GM18858 (cell line): ENCODE data around the gene ASCL2.
"Not testable (repeated sequence)": the region's sequence is repeated elsewhere in the genome, so short reads cannot be mapped to it uniquely, and the experiment has no call there.

Experiments used
- ATAC-seq: cut with Tn5 transposase; IDR thresholded peaks from one replicate; pipeline ENCODE4 v1.9.1; 2021; ENCODE audit not compliant: unreplicated experiment

Gene ASCL2

DNA sequence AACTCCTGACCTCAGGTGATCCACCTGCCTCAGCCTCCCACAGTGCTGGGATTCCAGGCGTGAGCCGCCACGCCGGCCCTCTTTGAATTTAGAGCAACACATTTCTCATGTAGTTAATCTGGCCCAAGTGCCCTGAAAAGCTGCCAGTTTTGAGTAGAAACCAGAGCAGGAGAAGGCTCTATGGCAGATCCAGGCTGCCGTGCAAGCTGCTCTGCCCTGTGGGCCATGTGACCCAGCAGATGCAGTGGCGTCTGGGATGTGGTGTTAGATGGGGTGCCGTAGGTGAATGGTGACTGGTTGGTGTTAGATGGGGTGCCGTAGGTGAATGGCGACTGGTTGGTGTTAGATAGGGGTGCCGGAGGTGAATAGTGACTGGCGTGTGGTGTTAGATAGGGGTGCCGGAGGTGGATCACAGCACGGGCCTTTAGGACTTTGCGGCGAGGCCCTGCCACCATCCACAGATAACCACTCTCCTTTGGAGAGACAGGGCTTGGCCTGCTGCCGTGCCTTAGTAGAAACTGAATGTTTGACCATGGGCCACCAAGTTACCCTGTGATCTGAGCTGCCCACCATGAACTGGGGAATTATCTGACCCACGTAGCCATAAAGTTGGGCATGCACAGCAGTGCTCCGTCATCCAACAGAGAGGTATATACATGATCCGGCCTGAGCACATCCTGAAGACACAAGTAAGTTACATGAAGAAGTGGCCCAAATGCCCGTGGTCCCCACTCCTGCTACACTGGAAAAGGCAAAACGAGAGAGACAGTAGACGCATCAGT is 32.7 kb downstream of the ASCL2 start:
- no peak for ATAC-seq

DNA sequence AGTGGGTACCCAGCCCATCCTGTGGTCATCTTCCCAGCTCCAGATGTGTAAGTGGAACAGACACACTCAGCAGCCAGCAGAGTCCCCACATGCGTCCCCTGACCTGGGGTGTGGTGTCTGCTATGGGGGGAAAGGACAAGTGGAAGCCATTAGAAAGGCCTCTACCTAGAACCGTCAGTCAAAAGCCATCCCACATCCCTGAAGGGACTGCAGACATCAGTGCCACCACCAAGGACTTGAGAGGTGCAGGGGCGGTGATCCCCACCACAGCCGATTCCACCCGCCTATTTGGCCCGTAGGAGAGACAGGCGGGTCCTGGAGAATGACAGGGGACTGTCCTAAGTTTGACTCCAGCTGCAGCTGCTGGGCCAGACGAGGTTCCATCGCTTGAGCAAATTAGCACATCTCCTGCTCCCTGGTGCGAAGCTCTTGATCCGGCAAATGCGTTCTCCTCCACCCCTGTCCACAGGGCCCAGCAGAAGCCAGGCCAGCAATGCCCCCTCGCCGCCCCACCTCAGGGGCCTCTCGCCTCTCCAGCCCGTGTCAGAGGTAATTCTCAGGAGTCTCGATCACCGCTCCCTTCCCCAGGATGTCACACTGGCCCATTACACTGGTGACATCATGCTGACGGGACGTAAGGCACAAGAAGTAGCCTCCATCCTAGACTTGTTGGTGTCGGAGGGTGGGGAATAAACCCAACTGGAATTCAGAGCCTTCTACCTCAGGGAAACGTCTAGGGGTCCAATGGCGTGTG is 33.8 kb downstream of the ASCL2 start:
- ATAC-seq, result not testable (repeated sequence)

DNA sequence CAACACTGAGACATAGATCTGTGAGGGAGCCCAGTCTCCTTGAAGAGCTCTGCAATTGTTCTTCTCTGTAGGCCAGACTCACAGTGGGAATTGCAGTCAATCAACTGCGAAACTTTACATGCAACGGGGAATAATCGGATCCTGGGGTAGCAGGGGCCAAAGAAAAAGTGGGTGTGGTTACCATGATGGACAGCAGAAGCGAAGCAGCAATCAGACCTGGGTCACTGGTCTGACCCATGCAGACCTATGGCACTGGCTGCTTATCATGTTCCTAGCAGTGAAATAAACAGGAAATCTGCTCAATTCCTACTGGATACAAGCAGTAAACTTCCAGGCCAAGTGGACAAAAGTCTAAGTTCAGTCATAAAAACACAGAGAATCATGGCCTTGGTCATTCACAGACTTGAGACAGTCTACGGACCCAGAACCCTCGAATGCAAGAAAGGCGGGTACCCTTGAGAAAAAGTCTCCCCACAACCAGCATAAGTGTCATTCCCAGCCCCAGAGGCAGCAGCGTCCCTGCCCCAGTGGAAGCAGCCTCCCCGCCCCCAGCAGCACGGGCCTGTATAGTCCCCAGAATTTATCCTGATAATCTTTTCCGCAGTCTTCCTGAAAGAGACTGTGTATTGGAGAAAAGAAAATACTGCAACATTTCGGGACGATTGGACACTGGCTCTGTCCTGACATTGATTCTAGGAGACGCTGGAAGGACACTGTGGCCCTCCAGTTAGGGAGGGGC is 34.6 kb downstream of the ASCL2 start:
- no peak for ATAC-seq

DNA sequence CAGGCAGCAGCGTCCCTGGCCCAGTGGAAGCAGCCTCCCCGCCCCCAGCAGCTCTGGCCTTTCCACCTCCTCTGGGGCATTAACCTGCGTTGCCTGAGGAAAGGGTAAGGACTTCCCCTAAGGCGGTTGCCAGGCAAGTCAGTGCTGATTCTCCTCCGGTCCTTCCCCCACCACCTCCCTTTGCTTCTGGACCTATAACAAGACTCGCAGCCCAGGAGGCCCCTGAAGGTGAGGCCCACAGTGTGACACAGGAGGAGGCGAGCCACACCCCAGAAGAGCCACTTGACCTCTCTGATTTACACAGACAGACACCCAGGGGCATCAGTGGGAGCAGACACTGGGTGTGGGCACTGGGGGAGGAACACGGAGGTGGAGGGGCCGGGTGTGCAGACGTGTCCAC is 35.4 kb downstream of the ASCL2 start:
- ATAC-seq, result no peak

DNA sequence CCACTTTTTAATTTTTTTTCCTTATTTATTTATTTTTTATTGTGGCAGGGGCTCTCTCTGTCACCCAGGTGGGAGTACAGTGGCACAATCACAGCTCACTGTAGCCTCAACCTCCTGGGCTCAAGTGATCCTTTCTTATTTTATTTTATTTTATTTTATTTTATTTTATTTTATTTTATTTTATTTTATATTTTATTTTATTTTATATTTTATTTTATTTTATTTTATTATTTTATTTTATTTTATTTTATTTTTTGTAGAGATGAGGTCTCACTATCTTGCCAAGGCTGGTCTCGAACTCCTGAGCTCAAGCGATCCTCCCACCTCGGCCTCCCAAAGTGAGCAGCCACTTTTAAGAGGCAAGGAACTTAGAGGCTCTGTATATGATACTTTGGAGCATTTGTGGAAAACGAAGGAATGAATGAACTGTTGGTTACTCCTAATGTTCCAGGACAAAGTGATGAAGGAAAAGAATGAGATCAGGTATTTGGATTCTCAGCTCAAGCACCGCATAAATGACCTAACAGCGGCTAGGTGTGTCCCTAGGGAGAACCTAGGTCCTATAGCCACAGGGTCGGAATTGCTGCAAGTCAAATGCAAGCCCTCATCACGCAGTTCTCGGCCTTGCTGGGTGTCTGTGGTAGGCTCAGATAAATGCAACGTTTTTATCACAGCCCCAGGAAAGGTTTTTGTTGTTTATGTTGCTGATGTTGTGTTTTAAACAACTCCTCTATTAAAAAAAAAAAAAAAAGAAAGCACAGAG is 36.5 kb downstream of the ASCL2 start:
- no peak for ATAC-seq

DNA sequence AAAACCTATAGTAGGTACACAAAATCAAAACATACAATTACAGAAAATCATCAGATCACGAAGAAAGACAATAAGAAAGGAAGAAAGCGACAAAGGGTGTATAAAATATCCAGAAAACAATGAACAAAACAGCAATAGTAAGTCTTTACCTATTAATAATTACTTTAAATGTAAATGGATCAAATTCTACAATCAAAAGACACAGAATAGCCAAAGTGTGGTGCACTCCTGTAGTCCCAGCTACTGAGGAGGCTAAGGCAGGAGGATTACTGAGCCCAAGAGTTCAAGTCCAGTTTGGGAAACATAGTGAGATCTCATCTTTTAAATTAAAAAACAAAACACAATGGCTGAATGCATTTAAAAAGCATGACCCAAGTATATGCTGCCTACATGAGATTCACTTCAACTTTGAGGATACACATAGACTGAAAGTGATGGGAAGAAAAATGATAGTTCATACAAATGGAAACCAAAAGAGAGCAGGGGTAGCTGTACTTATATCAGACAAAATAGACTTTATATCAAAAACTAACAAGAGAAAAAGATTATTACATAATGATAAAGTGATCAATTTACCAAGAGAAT is 40.6 kb downstream of the ASCL2 start:
- ATAC-seq, result no peak

DNA sequence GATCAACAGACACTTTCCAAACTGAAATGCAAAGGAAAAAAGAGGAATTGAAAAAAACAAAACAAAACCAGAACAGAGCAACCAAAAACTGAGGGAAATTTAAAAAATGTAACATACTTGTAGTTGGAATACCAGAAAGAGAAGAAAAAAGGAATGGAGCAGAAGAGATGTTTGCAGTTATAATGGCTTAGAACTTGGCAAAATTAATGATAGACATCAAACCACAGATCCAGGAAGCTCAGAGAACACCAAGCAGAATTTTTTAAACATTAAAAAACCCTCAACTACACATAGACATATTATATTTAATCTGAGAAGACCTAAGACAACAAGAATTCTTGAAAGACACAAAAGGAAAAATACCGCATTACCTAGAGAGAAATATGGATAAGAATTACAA is 46.1 kb downstream of the ASCL2 start:
- no peak for ATAC-seq

DNA sequence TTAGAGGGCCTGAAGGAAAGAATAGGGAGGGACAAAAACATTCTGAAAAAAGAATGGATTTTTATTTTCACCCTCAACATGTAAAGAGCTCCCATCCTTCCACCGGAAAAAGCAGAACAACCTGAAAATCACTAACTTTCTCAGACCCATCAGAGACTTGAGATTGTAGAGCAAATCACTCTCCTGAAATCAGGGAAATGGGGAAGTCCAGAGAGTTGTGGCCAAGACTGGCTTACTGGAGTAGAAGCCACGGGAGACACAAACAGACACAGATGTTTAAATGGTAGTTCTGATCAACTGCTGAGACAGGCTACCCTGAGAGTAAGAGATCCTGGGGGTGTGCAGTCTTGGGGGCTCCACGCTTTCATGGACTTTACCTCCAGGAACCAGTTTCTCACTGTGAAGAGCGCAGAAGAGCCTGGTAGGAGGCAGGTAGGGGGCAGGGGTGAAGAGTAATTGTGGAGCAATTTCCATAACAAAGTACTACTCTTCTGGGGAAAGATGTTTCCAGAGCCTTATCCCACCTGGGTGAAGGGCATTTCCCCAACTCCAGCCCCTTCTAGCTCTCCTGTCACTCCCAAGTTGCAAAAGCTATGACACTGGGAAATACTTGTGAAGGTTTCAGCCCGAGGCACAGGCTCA is 47.1 kb downstream of the ASCL2 start:
- no peak for ATAC-seq

DNA sequence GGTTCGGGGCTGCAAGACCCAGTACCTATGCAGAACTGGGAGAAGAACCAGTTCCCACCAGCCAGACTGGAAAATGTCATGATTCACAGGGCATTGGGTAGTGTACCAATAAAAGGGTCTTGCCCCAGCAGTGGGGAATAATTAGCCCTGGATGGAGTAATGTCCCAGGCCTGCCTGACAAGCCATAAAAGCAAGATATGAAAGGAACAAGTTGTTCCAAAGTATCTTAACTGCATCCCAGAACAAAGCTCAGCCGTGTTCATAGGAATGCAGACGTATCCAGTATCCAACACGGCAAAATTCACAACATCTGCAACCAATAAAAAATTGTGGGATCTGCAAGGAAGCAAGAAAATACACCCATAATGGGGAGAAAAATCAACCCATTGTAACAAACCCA is 47.9 kb downstream of the ASCL2 start:
- ATAC-seq, result no peak

DNA sequence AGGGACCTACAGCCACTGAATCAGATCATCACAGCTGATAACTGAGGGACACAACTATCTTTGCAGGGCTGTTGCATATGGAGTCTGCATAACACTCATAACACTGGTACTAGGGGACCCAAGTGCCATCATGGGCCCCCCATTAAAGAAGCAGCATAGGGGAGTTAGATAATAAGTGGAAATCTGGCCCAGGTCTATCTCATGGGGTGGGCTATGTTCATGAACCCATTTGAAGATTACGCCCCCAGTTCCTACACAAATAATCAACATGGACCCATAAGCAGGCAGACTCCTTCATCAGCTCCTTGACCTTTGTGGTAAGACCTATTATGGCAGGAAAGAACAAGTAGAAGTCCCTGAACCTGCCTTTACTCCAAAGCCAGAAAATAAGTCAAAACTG is 48.8 kb downstream of the ASCL2 start:
- ATAC-seq, result no peak

DNA sequence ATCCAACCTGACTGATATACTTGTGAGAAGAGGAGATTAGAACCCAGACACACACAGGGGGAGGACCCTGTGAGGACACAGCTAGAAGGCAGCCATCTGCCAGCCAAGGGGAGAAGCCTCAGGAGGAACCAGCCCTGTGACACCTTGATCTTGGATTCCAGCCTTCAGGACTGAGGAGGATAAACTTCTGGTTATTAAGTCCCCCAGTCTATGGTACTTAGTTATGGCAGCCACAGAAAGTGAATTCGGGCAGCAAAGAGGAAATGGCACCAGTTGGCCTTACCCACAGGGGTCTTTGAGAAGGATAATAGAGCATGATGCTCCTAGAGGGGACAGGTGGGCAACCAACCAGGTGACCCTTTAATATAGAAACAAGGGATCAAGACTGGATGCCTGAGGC is 49.4 kb downstream of the ASCL2 start:
- no peak for ATAC-seq

DNA sequence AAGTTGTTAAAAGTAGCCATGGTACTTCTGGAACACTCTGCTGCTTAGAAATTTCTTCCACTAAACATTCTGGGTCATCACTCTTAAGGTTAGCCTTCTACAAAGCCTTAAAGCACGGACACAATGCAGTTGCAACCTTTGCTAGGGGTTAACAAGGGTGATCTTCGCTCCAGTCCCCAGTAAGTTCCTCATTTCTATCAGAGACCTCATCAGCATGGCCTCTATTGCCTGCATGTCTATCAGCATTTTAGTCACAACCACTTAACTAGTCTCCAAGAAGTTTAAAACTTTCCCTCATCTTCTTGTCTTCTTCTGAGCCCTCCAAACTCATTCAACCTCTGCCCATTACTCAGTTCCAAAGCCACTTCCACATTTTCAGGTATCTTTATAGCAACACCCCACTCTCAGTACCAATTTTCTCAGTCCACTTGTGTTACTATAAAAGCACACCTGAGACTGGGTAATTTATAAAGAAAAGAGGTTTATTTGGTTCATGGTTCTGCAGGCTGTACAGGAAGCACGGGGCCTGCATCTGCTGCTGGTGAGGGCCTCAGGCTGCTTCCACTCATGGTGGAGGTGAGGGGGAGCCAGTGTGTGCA is 50.1 kb downstream of the ASCL2 start:
- no peak for ATAC-seq

DNA sequence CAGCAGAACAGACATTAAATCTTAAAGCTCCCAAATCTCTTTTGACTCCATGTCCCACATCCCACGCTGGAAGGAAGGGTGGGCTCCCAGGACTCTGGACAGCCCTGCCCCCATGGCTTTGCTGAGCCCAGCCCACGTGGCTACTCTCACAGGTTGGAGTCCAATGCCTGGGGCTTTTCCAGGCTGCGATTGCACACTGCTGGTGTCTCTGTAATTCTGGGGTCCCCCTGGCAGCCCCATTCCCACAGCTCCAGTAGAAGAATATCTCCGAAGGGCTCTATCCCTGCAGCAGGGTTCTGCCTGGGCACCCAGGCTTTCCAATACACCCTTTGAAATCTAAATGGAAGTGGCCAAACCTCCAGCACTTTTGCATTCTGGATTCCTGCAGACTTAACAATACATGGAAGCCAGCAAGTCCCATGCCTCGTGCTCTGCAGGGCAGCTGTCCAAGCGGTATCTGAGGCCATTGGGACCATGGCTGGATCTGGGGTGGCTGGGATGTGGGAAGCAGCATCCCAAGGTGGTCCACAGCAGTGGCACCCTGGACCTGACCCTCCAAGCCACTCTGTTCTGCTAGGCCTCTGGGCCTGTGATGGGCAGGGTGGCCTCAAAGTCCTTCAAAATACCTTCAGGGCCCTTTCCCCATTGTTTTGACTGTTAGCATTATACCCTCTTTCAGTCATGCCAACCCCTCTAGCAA is 50.9 kb downstream of the ASCL2 start:
- ATAC-seq, result no peak
